Muscle layer of colon (tissue), 2 donors: ENCODE data around the gene PCBP3.
"Not testable (repeated sequence)": the region's sequence is repeated elsewhere in the genome, so short reads cannot be mapped to it uniquely, and the experiment has no call there.

Experiments
- H3K27ac ChIP-seq: one replicate; pipeline ENCODE4 v1.7.0; 2013; ENCODE audit warnings: low read depth, mild to moderate bottlenecking, low read length, moderate library complexity
- H3K27me3 ChIP-seq, 2 donors: one replicate each; pipeline ENCODE4 v1.7.0; 2013; ENCODE audit warnings: low read length in 2 of 2, mild to moderate bottlenecking in 2 of 2; ENCODE audit not compliant: insufficient read depth in 2 of 2, control insufficient read depth in 1 of 2
- H3K36me3 ChIP-seq: one replicate; pipeline ENCODE4 v1.7.0; 2013; ENCODE audit warnings: mild to moderate bottlenecking, low read length; ENCODE audit not compliant: insufficient read depth
- H3K4me1 ChIP-seq: one replicate; pipeline ENCODE4 v1.7.0; 2013; ENCODE audit warnings: mild to moderate bottlenecking, low read length; ENCODE audit not compliant: insufficient read depth
- H3K4me3 ChIP-seq, 2 donors: one replicate each; pipeline ENCODE4 v1.7.0; 2013; ENCODE audit warnings: low read length in 2 of 2, low read depth in 1 of 2, mild to moderate bottlenecking in 1 of 2, moderate library complexity in 1 of 2
- H3K9ac ChIP-seq: one replicate; pipeline ENCODE4 v1.7.0; 2013; ENCODE audit warnings: low read length
- H3K9me3 ChIP-seq: one replicate; pipeline ENCODE4 v1.7.0; 2013; ENCODE audit warnings: mild to moderate bottlenecking, low read length
- donor health status: abdominal sarcoma.
- donor health status: Adenocarcinoma of cecum.

Gene PCBP3

DNA sequence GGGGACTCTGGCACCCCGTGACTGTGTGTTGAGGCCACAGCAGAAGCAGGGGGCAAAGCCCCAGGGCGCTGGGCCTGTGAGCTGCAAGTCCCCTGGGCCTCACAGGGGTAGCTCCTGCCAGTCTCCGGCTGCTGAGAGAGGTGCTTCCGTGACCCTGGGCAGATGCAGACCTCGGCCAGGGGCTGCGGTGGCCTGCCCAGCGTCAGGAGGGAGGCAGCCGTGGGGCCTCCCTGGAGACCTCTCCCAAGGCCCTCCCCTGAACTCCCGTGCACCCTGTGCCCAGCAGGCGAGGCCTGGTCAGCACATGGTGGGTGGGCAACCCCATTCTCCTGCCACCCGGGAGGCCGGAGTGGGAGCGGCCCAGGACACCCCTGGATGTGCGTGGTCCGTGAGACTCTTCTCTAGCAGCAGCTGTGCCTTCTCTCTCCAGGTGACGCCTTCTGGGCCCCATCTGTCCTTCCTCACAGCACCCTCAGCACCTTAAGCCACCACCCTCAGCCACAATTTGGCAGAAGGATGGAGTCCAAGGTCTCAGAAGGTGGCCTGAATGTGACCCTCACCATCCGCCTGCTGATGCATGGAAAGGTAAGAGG is 252.3 kb downstream of the PCBP3 start:
- Histone ChIP-seq H3K27ac (no peak overlapping the region), H3K27me3 (no peaks in the 10 kb centered on the region), H3K9ac (no peak overlapping the region), H3K36me3 (no peaks in the 10 kb centered on the region), H3K4me3 (no peak overlapping the region), H3K4me1 (peaks cover 8% of the 10 kb centered on the region), H3K9me3 (no peaks in the 10 kb centered on the region)

DNA sequence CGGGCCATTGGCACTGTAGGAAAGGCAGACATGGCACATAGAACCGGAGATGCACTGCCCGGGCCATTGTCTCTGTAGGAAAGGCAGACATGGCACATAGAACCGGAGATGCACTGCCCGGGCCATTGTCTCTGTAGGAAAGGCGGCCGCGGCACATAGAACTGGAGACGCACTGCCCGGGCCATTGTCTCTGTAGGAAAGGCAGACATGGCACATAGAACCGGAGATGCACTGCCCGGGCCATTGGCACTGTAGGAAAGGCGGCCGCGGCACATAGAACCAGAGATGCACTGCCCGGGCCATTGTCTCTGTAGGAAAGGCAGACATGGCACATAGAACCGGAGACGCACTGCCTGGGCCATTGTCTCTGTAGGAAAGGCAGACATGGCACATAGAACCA is 252.9 kb downstream of the PCBP3 start:
- not testable (repeated sequence) for H3K9me3 ChIP-seq, H3K27ac ChIP-seq, H3K9ac ChIP-seq, H3K4me3 ChIP-seq, H3K36me3 ChIP-seq, H3K4me1 ChIP-seq, H3K27me3 ChIP-seq

DNA sequence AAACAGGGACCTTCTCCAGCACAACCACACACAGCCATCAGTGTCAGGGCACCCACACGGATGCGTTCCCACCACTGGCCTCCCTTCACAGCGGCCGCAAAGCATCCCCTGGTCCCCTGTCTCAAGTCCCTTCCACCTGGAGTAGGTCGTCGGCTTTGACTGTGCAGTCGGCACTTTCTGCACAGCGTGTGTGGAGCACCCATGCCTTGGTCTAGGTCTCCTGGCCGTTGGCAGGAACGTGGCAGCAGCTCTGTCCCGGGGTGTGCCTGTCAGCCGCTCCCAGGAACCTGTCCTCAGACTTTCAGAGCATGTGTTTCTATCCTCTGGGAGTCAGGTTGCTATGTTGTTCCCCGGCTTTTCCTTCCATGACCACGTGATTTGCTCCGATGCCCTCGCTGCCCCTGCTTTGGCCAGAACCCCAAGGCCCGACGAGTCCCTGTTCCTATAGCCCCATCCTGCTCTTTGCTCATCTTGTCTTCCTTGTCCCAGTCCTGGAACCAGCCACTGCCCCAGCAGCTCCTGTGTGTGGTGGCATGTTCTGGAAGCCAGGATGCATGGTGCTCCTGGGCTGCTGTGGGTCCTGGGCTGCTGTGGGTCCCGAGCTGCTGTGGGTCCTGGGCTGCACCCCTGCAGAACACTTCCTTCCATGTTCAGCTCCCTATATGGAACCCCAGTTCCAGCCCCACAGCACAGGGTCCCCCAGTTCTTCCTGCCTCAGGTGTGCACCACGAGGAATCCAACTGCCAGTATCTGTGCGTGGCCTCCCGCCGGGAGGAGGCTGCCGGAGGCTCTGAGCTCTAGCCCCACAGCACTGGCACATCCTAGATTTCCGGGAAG is 253.9 kb downstream of the PCBP3 start:
- Histone ChIP-seq H3K9ac (no peak overlapping the region), H3K4me1 (peaks cover 8% of the 10 kb centered on the region), H3K27me3 (no peaks in the 10 kb centered on the region), H3K27ac (no peak overlapping the region), H3K9me3 (no peaks in the 10 kb centered on the region), H3K4me3 (no peak overlapping the region), H3K36me3 (no peaks in the 10 kb centered on the region)

DNA sequence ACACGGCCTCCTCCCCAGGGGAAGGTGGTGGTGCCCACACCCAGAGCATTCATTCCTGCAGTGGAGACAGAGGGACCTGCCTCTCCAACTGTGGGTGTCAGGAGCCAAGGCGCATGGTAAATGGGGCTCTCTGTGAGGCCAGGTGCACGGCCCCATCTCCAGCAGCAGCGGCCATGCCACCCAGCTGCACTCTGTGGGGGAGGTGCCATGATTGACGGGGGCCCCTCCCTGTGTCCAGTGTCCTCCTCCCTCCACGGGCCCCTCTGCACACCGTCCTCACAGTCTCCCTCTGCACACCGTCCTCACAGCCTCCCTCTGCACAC is 254.5 kb downstream of the PCBP3 start:
- Histone ChIP-seq H3K27ac (no peak overlapping the region), H3K4me1 (peaks cover 8% of the 10 kb centered on the region), H3K9me3 (no peaks in the 10 kb centered on the region), H3K27me3 (no peaks in the 10 kb centered on the region), H3K9ac (no peak overlapping the region), H3K36me3 (no peaks in the 10 kb centered on the region), H3K4me3 (no peak overlapping the region)

DNA sequence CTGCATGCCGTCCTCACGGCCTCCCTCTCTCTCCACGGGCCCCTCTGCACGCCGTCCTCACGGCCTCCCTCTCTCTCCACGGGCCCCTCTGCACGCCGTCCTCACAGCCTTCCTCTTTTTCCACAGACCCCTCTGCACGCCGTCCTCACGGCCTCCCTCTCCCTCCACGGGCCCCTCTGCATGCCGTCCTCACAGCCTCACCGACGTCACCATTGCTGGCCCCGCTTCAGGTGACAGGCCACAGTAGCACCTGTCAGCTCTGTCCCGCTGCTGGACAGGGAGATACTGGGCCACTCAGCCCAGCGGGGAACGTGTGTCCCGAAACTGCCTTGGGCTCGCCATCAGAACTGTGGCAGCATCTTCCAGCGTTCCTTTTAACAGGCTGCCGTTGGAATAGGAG is 255.3 kb downstream of the PCBP3 start:
- Histone ChIP-seq H3K4me1 (peaks cover 8% of the 10 kb centered on the region), H3K4me3 (no peak overlapping the region), H3K9me3 (no peaks in the 10 kb centered on the region), H3K27ac (no peak overlapping the region), H3K36me3 (no peaks in the 10 kb centered on the region), H3K9ac (no peak overlapping the region), H3K27me3 (no peaks in the 10 kb centered on the region)

DNA sequence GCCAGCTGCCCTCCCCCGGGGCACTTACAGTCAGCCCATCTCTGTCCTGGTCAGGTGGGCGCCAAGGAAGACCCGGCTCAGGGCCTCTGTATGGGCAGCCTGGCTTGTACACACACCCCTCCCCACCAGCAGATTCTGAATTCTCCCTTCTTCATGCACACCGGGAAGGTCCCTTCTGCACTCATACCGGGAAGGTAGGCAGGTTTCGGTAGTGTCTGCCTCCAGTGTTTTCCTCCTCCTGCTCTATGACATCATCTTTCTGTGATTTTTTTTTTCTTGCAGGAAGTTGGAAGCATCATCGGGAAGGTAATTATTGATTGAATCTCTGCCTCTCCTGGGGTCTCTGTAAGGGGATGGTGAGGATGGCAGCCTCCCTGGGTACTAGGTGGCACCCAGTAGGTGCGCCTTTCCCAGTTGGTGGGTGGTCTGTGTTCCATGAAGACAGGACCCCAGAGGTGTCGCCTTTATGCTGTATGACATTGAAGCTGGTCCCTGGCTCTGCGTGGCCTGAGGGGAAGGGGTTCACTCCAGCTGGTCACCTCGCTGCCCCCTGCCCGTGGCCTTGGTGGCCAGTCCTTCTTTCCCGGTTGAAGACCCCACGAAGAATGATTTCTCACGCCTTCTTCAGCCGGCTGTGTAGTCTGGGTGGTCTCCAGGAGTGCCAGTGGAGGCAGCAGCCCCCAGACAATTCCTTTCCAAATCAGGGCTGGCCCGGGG is 255.9 kb downstream of the PCBP3 start:
- no peaks in the 10 kb centered on the region for H3K27me3 ChIP-seq
- no peak overlapping the region for H3K4me3 ChIP-seq
- no peaks in the 10 kb centered on the region for H3K36me3 ChIP-seq
- H3K4me1 ChIP-seq, result peaks cover 1% of the 10 kb centered on the region
- no peak overlapping the region for H3K27ac ChIP-seq
- no peaks in the 10 kb centered on the region for H3K9me3 ChIP-seq
- H3K9ac ChIP-seq, result no peak overlapping the region

DNA sequence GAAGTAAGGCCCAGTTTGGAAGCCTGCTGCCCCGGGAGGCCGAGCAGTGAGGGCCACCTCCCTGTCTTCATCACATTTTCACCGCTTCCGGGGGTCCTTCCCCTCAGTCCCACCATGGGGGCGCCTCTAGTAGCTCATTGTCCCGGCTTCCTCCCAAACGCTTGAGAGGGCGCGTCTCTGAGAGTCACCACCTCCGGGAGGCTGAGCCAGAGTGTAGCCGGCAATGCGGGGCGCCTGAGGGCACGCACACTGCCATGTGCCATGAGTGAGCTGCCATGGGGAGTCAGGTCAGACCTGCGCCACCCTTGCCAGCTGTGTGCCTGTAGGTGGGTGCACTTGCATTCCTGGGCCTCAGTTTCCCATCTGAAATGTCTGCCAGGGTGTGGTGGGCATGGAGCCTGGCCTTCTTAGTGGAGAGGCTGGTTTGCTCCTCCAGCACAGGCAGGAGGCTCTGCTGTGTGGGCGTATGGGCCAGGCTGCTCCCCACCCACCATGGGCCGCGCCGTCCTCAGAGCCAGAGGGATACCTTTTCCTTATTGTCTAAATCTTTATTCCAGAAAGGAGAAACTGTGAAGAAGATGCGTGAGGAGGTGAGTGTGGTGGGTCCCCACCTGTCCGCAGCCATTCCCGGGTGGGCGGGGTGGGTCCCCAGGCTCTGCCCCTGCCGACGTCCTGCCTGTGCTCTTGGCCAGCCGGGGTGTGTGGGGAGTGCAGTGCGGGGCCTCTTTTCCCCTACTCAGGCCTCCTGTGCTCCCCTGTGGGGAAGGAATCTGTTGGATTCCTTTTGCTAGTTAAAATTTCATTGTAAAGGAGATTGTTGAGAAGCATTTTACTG is 256.7 kb downstream of the PCBP3 start:
- Histone ChIP-seq H3K9ac (no peak overlapping the region), H3K4me3 (no peak overlapping the region), H3K27ac (no peak overlapping the region), H3K4me1 (no peaks in the 10 kb centered on the region), H3K27me3 (no peaks in the 10 kb centered on the region), H3K36me3 (no peaks in the 10 kb centered on the region), H3K9me3 (no peaks in the 10 kb centered on the region)

DNA sequence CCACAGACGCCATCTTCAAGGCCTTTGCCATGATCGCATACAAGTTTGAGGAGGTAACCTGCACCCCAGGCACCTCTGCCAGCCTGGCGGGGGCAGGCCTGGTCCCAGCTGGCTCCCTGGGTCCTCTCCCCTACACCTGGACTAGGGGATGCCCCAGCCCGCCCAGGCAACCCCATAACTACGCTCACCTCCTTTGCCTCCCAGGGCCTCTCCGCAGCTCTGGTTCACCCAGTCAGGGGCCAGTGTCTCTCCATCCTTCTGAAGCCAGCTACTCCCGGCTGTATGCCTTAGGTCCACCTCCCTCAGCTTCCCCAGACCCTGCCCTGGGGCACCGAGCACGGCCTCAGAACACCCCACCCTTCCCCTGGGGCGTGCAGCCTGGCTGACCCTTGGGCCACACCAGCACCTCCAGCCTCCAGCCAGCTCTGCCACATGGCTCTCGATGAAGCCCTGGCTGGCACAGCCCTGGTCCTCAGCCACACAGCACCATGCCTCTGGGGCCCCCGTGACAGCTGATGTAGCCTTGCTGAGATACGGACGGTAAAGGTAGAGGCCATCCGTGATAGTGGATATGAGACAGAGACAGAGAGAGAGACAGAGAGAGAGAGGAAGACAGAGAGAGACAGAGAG is 257.7 kb downstream of the PCBP3 start:
- Histone ChIP-seq H3K4me1 (no peaks in the 10 kb centered on the region), H3K27ac (no peak overlapping the region), H3K9ac (no peak overlapping the region), H3K4me3 (no peak overlapping the region), H3K27me3 (no peaks in the 10 kb centered on the region), H3K9me3 (no peaks in the 10 kb centered on the region), H3K36me3 (no peaks in the 10 kb centered on the region)

DNA sequence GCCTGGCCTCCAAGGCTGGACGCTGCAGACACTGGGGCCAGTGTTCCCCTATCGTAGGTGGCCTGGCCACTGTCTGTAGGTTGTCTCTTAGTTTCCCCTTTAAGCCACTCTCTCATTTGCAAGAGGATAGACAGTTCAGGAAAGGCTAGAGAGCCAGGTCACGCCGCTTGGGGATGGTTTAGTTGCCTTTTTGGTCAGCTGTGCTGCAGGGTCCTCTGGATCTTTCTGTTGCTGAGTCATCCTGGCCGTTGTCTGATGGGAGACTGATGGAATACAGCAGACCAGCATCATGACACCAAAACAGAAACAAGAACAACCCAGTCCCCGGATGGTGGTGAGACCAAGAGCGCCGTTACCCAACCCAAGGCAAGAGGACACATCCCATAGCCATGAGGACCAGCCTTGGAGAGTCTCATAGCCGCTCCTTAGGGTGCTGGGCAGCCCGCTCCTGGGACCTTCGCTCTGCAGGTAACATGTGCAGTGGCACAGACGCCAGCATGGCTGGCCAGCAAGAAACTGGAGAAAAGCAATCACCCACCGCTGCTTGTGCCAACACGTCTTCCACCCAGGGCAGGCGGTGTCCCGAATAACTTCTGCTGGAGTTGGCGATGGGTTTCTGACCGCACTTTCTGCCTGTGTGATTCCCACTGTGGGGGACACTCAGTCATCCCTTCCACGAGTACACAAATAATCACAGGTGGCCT is 258.9 kb downstream of the PCBP3 start:
- no peak overlapping the region for H3K4me3 ChIP-seq
- H3K9ac ChIP-seq, result no peak overlapping the region
- no peaks in the 10 kb centered on the region for H3K27me3 ChIP-seq
- no peaks in the 10 kb centered on the region for H3K4me1 ChIP-seq
- H3K9me3 ChIP-seq, result no peaks in the 10 kb centered on the region
- no peaks in the 10 kb centered on the region for H3K36me3 ChIP-seq
- no peak overlapping the region for H3K27ac ChIP-seq

DNA sequence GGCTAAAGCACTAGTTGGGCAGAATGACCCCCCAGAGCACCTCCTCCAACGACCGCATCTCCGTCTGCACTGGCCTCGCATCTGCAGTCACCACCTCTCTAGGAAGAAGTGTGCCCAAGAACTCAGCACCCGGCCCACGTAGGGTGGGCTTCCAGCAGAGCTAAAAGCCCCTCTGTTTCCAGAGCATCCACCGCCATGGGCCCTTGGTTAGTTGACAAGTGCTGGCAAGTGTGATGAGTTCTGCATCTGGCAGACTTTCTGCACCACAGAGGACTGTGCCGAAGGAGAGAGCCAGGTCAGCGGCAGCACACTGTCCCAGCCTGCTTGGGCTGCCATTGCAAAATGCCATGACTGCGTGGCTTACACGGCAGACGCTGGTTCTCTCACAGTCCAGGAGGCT is 261.7 kb downstream of the PCBP3 start:
- no peak overlapping the region for H3K9ac ChIP-seq
- no peak overlapping the region for H3K4me3 ChIP-seq
- H3K27me3 ChIP-seq, result no peaks in the 10 kb centered on the region
- no peak overlapping the region for H3K27ac ChIP-seq
- H3K9me3 ChIP-seq, result no peaks in the 10 kb centered on the region
- H3K4me1 ChIP-seq, result no peaks in the 10 kb centered on the region
- no peaks in the 10 kb centered on the region for H3K36me3 ChIP-seq
